T-helper 2 cell treated with Interferon-gamma antibody and Interleukin-4, amounts not matched to agents 100 ng/mL and 5 ng/mL, for 36 hours (primary cell): ENCODE data around the gene SPNS2. TPM values are rescaled to one million over a fixed set of nuclear protein-coding genes. Genes with fewer than 3 reads are reported as not detected.

Source experiments
- intact Hi-C: fragments of 100-400 bp; cut with micrococcal nuclease; formaldehyde crosslinking; loops from one replicate; pipeline ENCODE4 v1.15.1; 2023
- total RNA-seq: library from RNA; stranded (reverse); gene quantifications from 2 replicates; pipeline ENCODE4 v1.2.3, GENCODE V29; 2022

SPNS2 gene
- total RNA-seq, 1 donor from 2014 or later, result 0.36 TPM

DNA sequence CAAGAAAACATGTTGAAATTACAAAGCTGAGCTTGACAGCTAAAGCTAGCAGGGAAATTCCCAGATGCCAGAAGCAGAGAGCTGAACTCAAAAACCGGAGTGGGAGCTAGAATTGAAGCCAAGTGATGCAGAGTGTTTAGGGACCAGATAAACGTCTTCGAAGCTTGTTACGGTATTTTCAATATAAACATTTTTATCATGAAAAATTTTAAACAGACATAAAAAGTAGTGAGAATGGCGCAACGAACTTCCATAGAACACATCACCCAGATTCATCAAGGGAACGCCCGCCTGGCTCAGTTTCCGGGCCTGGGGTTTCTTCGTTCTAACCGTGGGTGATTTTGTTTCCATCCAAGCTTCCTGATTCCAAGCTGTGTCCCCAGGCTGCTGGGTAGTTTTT is 18.1 kb downstream of the SPNS2 start:
- intact Hi-C loops, result no loop called here

GRCh38 chr17:4518901-4519300 is 20.2 kb downstream of the SPNS2 start:
- intact Hi-C loops, result no loop called here

- intact Hi-C loops, result no loop called here
These were observed 20.7 kb downstream of the SPNS2 start for GRCh38 chr17:4519361-4519788.

DNA sequence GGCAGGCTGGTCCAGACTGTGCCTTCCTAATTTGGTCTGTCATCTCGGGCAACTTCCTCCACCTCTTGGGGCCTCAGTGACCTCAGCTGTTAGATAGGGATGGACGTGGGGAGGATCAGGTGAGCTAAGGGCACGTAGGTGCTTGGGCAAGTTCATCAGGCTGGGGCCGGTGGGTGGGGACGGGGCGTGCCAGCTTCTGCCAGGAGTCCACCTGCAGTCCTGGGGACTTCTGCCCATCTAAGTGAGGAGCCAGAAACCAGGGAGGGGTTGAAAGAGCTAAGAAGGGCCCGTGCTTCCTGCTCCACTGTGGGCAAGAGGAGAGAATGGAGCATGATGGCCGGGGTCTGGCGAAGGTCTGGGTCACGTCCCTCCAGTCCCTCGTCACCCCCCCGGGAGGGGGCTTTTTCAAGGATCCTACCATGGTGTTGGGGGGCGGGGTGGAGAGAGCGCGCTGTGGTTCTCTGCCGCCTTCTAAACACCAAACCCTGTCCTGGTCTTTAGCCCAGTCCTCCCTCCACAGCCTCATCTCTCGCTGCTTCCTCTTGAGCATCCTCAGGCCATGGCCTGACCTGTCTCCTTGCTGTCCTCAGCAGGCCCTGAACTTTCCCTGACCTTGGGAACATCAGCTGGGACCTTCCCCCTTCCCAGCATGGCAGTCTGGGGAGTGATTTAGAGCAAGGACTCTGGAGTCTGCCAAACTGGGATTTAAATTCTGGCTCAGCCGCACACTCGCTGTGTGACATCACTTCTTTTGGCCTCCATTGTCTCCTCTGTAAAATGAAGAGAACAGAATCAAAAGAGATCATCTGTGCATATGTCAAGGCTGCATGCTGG is 21.6 kb downstream of the SPNS2 start:
- intact Hi-C loops, result no loop called here

- intact Hi-C loops, result no loop called here
These were observed 22.4 kb downstream of the SPNS2 start for GRCh38 chr17:4520894-4521600.

DNA sequence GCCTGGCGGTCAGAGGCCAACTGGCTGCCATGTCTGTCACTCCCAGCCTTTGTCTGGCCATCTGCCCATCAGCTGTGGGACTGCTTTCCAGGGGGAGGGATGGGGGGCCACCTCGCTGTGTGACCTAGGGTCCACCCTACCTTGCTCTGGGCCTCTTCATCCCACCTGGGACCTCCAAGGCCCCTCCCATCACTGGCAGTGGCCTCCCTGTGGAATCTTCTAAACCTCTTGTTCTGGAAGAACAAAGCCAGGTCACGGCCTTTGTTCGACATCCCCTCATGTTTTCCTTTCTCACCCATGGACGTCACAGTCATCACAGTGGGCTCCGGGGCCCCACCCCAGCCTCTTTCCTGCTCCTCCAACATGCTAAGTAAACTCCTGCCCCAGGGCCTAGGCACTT is 24.0 kb downstream of the SPNS2 start:
- intact Hi-C loops, result no loop called here

DNA sequence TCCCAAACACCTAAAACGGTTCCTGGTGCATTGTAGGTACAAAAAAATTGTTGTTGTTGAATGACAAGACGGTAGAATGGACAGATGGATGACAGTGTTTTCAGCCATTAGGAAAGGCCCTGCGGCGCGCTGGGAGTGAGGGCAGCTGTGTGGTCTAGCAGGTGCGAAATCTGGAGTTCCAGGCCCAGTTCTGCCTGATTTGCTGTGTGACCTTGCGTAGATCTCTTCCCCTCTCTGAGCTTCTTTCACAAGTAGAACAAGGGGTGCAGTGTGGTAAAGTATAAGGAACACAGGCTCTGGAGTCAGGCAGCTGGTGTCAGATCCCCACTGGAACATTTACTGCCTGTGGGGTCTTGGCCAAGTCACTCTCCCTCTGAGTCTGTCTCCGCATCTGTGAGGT is 25.3 kb downstream of the SPNS2 start:
- intact Hi-C loops, result no loop called here

DNA sequence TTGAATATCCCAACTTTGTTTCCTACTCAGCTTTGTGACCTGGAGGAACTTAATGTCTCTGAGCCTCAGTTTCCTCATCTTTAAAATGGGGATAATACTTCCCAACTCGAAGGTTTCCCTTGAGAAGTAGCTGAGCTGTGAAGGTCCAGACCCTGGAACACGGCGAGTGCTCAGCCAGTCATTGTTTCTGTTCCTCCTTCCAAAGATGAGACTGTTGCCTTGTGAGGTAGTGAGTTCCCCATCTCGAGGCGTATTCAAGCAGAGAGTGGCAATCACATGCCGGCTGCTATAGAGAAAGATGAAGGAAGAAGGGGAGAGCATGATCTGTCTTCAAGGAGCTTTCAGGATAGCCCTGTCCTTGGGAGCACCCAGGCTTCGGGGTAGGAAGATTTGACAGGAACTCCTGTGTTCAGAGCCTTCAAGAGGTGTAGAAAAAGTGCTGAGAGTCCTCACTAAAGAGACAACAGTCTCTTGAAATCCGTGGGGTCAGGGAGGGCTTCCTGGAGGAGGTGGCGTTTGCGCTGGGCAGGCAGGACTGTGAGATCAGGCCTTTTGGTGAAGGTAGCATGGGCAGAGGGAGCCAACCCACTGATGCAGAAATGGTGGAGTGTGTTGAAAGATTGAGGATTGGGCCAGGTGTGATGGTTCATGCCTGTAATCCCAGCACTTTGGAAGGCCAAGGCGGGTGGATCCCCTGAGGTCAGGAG is 27.2 kb downstream of the SPNS2 start:
- intact Hi-C loops, result no loop called here

DNA sequence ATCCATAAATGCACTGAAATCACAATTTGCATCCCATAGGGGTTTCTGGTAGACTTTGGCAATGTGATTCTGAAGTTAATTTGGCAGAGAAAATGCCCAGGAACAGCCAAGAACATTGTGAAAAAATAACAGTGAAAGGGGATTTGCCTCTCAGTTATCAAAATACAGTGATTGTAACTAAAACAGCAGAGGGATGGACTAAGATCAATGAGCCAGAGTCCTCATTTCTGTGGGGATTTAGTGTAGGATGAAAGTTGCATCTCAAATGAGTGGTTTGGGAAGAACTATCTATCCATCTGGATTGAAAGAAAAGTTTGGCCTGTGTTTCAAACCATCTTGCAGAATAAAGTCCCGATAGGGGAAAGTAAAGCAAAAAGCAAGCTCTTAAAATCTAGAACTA is 28.5 kb downstream of the SPNS2 start:
- intact Hi-C loops, result no loop called here

GRCh38 chr17:4527566-4528125 is 29.0 kb downstream of the SPNS2 start:
- intact Hi-C loops, result no loop called here

- intact Hi-C loops, result no loop called here
These were observed 31.0 kb downstream of the SPNS2 start for GRCh38 chr17:4529533-4530152.

DNA sequence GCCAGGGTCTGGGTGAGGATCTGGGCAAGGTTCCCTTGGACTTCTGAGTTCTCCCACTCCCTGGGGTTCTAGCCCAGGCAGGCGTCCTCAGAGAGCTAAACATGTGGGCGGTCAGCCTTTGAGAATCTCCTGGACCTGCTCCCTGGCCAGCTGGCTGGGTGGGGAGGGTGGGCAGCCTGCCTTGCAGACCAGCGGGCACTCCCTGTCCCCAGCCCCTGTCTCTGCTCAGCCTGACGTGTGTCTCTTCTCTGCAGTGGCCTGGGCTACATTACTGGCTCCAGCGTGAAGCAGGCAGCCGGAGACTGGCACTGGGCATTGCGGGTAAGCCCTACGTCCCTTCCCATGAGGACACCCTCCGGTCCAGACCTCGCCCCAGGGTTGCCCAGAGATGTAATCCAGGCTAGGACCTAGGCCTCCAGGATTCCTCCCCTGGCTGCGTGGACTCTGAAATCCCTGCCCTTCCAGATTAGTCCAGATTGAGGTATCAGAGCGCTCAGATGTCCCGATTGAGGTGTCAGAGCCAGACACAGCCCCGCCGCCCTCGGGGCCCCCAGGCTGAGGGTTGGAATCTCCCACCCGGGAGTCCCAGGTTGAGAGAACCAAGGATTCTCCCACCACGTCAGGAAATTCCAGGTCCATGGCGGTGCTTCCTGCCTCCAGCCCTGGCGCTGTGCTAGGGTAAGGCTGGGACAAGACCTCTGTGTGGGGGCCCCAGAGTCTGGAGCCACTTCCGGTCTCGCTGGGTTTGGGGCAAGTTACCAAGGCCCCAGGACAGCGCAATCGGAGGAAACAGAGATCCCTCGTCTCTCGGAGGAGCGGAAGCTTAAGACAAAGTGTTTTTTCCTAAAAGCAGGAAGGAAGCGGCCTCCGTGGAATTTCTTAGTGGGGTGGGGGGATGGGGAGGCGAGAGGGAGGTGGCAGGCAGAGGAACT is 32.4 kb downstream of the SPNS2 start:
- intact Hi-C loops, result no loop called here

- intact Hi-C loops, result no loop called here
These were observed 33.5 kb downstream of the SPNS2 start for GRCh38 chr17:4531988-4532736.

DNA sequence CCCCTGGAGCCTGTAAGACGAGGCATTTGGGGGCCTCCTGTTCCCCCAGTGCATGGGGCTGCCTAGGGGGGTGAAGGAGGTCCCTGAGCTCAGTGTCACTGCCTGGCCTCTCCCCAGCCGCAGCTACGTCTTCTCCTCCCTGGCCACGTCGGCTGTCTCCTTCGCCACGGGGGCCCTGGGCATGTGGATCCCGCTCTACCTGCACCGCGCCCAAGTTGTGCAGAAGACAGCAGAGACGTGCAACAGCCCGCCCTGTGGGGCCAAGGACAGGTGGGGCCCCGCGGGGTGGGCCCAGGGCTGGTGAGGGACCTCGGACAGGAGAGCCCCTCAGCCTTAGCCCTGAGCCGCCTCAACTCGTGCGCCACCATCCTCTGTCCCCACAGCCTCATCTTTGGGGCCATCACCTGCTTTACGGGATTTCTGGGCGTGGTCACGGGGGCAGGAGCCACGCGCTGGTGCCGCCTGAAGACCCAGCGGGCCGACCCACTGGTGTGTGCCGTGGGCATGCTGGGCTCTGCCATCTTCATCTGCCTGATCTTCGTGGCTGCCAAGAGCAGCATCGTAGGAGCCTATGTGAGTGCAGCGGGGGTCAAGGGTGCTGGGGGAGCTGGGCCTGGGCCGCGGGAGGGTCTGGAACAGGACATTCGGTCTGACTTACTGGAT is 34.3 kb downstream of the SPNS2 start:
- intact Hi-C loops, result no loop called here

DNA sequence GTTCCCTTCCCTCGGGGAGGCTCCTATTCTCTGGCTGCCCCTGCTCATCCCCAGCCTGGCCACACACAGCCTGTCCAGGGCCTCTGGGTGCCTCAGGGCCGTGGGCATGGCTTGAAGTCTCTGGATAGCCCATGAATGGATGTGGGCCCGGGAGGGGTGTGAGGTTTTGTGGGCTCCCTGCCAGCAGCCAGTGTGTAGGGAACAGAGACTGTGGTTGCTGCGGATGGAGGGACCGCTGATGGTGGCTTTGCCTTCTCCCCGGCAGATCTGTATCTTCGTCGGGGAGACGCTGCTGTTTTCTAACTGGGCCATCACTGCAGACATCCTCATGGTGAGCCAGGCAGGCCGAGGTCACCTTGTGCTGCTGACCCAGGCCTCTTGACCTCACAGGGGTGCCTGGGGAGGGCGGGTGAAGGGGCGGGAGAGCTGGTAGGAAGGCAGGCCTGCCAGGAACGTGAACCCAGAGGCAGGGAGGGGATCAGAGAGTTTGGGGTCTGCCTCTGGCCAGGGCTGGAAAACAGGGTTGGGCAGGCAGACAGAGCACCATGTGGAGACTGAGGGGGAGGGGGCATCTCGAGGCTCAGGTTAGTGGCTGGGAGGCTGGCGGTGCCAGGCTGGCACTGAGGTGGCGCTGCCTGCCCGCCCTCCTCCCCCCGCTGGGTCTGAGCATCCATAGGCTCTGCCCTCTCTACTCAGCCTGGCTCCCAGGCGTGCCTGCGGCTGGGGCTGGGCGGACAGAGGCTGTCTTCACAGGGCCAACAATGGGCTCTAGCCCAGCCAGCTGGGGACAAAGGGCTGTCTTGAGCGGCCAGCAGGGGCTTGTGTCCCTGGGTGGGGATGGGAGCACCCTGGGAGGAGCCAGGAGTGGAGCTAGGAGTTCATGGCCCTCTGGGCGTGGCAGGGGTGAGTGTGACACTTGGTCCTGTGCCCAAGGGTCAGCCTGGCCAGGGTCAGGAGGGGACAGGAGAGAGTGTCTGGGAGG is 35.1 kb downstream of the SPNS2 start:
- intact Hi-C loops, result no loop called here

DNA sequence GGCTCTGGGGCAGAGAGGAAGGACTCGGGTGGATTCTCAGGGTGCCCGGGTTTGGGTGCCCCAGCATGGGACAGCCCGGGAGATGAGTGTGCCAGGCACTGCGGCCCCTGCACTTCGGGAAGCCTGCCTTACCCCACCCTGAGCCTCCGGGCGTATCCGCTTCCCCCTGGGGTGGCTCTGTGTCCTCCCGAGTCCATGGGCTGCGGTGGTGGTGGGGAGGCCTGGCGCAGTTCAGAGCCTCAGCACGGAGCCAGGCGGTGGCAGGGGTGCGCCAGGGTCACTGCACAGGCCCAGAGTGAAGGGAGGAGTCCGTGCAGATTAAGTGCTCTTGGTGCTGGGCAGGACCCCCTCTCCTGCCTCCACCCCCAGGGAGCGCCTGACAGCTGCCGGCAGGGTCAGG is 35.8 kb downstream of the SPNS2 start:
- intact Hi-C loops, result no loop called here

- intact Hi-C loops, result no loop called here
These were observed 36.4 kb downstream of the SPNS2 start for GRCh38 chr17:4534928-4535666.
